HL-60 (cell line): ENCODE measurements around the gene OXTR.

Source experiments
- GABPA ChIP-seq: IDR thresholded peaks from 2 replicates; pipeline ENCODE4 v1.6.1; 2012; ENCODE audit warnings: low read depth
- POLR2AphosphoS5 ChIP-seq: IDR thresholded peaks from 2 replicates; pipeline ENCODE4 v1.6.1; 2012; ENCODE audit warnings: low read depth
- TF ChIP-seq, protein P1 (sequence below): IDR thresholded peaks from one replicate; pipeline ENCODE4 v1.5.1; 2011; ENCODE audit warnings: low read length, control low read depth, inconsistent platforms; ENCODE audit not compliant: insufficient read depth
- TF ChIP-seq, protein P2 (sequence below): IDR thresholded peaks from 2 replicates; pipeline ENCODE4 v1.6.1; 2012; ENCODE audit warnings: low read depth; ENCODE audit not compliant: insufficient replicate concordance

DNA sequence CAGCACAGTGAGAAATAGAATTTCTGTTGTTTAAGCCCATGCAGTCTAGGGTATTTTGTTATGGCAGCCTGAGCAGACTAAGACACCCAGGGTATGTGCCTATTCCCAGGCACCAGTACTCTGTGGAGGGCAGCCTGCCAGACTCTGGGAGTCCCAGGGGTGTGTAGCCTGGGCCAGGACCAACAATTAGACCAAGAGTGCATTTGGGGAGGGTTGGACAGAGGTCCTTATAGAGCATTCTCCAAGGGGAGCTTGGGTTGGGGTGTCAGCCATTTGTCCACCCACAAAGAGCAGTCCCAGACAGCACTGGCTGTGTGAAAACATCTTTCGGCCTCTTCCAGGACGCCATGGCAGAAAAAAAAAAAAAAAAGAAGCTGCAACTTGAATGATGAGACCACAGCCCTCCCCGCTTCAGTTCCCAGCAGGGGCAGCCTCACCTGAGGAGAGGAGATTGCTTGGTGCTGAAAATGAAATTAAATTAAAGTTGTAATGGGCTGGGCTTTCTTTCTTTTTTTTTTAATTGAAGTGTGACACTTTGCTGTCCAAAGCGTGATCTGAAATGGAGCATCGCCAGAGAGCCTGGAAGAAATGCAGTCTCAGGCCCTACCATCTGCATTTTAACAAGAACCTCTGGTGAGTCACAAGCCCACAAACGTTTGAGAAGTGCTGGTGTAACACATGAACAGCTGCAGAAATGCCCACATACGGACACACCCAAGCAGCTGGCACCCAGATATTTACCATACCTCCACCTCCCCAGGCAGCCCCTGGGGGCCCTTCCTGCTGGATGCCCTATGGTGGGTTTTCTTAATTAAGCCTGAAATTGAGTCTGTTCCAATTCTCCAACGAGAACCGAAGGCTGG, 57.1 kb downstream of the OXTR start:
- no peak for TF ChIP-seq POLR2AphosphoS5
- TF ChIP-seq, protein P1, sequence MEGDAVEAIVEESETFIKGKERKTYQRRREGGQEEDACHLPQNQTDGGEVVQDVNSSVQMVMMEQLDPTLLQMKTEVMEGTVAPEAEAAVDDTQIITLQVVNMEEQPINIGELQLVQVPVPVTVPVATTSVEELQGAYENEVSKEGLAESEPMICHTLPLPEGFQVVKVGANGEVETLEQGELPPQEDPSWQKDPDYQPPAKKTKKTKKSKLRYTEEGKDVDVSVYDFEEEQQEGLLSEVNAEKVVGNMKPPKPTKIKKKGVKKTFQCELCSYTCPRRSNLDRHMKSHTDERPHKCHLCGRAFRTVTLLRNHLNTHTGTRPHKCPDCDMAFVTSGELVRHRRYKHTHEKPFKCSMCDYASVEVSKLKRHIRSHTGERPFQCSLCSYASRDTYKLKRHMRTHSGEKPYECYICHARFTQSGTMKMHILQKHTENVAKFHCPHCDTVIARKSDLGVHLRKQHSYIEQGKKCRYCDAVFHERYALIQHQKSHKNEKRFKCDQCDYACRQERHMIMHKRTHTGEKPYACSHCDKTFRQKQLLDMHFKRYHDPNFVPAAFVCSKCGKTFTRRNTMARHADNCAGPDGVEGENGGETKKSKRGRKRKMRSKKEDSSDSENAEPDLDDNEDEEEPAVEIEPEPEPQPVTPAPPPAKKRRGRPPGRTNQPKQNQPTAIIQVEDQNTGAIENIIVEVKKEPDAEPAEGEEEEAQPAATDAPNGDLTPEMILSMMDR, result no peak
- TF ChIP-seq GABPA, result no peak
- TF ChIP-seq, protein P2, sequence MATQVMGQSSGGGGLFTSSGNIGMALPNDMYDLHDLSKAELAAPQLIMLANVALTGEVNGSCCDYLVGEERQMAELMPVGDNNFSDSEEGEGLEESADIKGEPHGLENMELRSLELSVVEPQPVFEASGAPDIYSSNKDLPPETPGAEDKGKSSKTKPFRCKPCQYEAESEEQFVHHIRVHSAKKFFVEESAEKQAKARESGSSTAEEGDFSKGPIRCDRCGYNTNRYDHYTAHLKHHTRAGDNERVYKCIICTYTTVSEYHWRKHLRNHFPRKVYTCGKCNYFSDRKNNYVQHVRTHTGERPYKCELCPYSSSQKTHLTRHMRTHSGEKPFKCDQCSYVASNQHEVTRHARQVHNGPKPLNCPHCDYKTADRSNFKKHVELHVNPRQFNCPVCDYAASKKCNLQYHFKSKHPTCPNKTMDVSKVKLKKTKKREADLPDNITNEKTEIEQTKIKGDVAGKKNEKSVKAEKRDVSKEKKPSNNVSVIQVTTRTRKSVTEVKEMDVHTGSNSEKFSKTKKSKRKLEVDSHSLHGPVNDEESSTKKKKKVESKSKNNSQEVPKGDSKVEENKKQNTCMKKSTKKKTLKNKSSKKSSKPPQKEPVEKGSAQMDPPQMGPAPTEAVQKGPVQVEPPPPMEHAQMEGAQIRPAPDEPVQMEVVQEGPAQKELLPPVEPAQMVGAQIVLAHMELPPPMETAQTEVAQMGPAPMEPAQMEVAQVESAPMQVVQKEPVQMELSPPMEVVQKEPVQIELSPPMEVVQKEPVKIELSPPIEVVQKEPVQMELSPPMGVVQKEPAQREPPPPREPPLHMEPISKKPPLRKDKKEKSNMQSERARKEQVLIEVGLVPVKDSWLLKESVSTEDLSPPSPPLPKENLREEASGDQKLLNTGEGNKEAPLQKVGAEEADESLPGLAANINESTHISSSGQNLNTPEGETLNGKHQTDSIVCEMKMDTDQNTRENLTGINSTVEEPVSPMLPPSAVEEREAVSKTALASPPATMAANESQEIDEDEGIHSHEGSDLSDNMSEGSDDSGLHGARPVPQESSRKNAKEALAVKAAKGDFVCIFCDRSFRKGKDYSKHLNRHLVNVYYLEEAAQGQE, result no peak
